ENCODE measurements around the gene DUSP21.

- TF ChIP-seq CTCF (IDR thresholded peaks at IDR 0.05 in 2 of 3, conservative IDR thresholded peaks at IDR 0.05 in 1 of 3; ENCODE audit: borderline replicate concordance in 1 of 3, insufficient read depth in 1 of 3, low read depth in 2 of 3, low read length in 2 of 3) = no peak
- peak; percentile 48; the same call in 1 of the 2 replicates for TF ChIP-seq SIN3A (IDR thresholded peaks at IDR 0.05; ENCODE audit: low read depth)
- no peak for TF ChIP-seq JUND (IDR thresholded peaks at IDR 0.05)
- peak; percentile 61 for TF ChIP-seq YY1 (IDR thresholded peaks at IDR 0.05; ENCODE audit: extremely low read depth, insufficient replicate concordance, low read depth, low read length)
- TF ChIP-seq CEBPB (IDR thresholded peaks at IDR 0.05; ENCODE audit: low read depth) = no peak
- peak; percentile 74 for TF ChIP-seq MAX (IDR thresholded peaks at IDR 0.05)
- no peak for TF ChIP-seq EZH2phosphoT487 (IDR thresholded peaks at IDR 0.05; ENCODE audit: borderline replicate concordance)
Measured at GRCh38 chrX:44872821-44873414, 29.1 kb downstream of the DUSP21 start, which contains the start of gene KDM6A.

All from HCT116 (cell line).